ENCODE measurements around the gene ERF.

DNA sequence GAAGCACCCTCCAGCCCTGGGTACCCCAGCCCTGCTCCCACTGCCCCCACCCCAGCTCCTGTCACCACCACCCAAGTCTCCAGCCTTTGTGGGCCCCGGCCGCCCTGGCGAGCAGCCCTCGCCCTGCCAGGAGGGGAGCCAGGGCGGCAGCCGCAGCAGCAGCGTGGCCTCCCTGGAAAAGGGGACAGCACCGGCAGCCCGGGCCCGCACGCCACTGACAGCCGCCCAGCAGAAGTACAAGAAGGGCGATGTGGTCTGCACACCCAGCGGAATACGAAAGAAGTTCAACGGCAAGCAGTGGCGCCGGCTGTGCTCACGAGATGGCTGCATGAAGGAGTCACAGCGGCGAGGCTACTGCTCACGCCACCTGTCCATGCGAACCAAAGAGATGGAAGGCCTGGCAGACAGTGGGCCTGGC is 18.1 kb upstream of the ERF start:
- TF ChIP-seq BHLHE40 (IDR thresholded peaks at IDR 0.05; ENCODE audit: borderline replicate concordance) (no peak), L3MBTL2 (conservative IDR thresholded peaks at IDR 0.05) (no peak), NFRKB (IDR thresholded peaks at IDR 0.05) (no peak), SP1 (IDR thresholded peaks at IDR 0.05) (no peak), SUZ12 (IDR thresholded peaks at IDR 0.05) (no peak), FOXK2 (IDR thresholded peaks at IDR 0.05) (no peak), FOXM1 (IDR thresholded peaks at IDR 0.05; ENCODE audit: borderline replicate concordance) (no peak)
- TF ChIP-seq, protein P1, sequence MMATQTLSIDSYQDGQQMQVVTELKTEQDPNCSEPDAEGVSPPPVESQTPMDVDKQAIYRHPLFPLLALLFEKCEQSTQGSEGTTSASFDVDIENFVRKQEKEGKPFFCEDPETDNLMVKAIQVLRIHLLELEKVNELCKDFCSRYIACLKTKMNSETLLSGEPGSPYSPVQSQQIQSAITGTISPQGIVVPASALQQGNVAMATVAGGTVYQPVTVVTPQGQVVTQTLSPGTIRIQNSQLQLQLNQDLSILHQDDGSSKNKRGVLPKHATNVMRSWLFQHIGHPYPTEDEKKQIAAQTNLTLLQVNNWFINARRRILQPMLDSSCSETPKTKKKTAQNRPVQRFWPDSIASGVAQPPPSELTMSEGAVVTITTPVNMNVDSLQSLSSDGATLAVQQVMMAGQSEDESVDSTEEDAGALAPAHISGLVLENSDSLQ (IDR thresholded peaks at IDR 0.05), result no peak
